HG03039 (cell line): ENCODE data around the gene UGDH.
"Not testable (repeated sequence)": the region's sequence is repeated elsewhere in the genome, so short reads cannot be mapped to it uniquely, and the experiment has no call there.

Experiments used
- ATAC-seq: cut with Tn5 transposase; IDR thresholded peaks from one replicate; pipeline ENCODE4 v1.9.1; 2021; ENCODE audit warnings: mild to moderate bottlenecking, moderate library complexity; ENCODE audit not compliant: unreplicated experiment

UGDH gene

GRCh38 chr4:39530682-39531081 is 3.4 kb upstream of the UGDH start:
- no peak for ATAC-seq

DNA sequence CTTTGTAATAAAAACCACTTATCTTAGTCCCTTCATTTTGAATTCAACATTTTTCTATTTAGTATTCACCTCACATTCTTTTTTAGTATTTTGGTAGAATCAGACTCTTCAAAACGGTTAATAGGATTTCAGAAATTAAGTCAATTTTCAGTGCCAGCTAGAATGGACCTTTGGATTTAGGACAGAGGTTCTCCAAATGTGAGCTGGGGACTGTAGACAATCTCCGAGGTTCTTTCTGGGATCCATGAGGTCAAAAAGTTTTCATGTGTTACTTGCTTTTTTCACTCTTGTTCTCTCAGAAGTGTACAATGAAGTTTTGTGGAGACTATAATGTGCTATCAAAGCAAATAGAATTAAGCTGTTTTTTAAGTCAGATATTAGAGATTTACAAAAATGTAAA is 2.3 kb upstream of the UGDH start:
- ATAC-seq: no peak

GRCh38 chr4:39528061-39528465 is 824 bp upstream of the UGDH start:
- no peak for ATAC-seq

GRCh38 chr4:39526765-39527295 is 409 bp downstream of the UGDH start:
- ATAC-seq: no peak

DNA sequence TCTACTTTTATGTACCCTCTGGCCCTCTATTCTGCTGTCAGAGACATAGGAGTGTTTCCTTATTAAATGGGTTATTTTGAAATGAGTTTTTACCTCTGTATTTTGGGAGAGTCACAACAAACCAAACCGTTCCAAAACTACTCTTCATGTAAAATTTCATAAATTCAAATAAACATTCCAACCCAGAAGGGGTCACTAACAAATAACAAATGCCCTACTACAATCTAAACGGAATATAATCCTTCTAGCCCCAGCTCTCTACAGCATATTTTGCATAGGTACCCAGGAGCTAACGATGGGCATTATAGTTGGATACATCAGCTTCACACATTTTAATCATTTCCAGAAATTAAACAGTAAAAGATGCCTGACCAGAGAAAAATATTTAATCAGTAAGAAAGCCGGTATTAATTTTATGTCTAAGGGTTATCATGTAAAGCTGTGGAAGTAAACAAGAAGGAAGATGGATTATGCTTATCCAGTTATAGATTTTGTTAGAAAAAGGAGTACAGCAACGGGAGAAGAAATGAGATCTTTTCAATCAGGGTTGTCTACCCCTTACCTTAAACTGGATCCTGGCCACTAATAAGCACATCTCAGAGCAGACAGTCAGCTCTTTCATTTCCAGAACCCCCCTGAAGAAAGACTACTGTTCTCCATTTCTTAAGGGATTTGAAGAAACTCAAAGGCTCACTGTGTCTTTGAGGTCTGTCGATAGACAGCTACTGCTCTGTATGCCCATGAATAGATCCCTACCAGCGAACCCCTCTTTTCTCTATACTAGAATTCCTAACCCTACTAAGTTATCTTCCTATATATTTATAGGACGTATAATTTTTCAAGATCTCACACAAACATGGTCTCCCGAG is 1.2 kb downstream of the UGDH start:
- ATAC-seq: no peak

- ATAC-seq: no peak
Measured at GRCh38 chr4:39524161-39524957, 2.9 kb downstream of the UGDH start.

GRCh38 chr4:39522068-39522467 is 5.2 kb downstream of the UGDH start:
- no peak for ATAC-seq

DNA sequence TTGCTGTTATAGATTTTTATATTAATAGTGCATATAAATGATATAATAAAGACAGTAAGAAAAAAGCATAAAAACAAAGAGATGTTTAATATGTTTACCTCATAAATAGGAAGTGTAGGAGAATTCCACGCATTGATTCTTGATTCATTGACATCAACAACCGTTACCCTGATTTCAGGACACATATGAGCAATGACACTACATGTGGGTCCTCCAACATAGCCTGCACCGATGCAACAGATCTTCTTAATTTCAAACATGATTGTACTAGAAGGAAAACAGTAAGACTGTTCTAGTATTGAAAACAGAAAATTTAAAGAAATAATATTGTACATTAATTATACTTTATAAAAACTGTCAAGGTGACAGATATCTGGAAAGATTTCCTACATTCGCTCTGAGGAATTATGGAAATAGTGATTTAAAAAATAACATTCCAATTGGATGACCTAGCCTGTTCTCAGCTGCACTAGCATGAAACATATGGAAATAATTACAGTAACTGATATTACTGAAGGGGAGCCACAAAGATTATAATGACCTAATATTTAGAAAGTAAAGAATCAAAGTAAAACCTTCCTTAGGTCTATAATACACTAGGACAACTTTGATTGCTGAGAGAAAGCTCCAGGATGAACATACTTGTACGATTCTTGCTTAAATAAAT is 5.9 kb downstream of the UGDH start:
- no peak for ATAC-seq

DNA sequence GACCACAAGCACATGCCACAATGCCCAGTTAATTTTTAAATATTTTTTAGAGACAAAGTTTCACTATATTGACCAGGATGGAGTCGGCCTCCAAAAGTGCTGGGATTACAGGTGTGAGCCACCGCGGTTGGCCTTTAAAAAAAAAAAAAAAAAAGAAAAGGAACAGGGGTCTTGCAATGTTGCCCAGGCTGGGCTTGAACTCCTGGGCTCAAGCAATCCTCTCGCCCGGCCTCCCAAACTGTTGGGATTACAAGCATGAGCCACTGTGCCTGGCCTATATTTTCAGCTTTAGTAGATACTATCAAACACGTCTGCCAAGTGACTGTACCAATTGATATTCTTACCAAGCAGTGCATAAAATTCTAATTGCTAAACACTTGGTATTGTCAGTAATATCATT is 8.8 kb downstream of the UGDH start:
- ATAC-seq: no peak

GRCh38 chr4:39516407-39516966 is 10.8 kb downstream of the UGDH start:
- no peak for ATAC-seq

DNA sequence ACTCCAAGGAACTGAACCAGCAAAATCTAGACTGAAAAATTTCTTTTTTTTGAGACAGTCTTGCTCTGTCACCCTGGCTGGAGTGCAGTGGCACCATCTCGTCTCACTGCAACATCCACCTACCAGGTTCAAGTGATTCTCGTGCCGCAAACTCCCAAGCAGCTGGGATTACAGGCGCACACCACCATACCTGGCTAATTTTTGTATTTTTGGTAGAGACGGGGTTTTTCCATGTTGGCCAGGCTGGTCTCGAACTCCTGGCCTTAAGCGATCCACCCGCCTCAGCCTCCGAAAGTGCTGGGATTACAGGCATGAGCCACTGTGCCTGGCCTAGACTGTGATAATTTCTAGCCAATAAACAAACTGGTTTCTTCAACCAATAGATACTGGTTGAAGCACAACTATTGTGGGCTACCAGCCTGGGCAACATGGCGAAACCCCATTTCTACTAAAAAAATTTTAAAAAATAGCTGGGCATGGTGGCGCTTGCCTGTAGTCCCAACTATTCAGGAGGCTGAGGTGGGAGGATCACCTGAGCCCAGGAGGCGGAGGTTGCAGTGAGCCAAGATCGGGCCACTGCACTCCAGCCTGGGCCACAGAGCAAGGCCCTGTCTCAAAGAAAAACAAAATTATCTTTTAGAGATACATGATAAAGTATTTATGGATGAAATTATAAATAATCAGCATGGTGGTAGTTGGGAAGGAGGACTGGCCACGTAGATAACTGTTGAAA is 11.4 kb downstream of the UGDH start:
- not testable (repeated sequence) for ATAC-seq

GRCh38 chr4:39514888-39515401 is 12.3 kb downstream of the UGDH start:
- ATAC-seq: no peak

- ATAC-seq: not testable (repeated sequence)
Measured at GRCh38 chr4:39514266-39514665, 13.0 kb downstream of the UGDH start.

- ATAC-seq: no peak
Measured at GRCh38 chr4:39510348-39510929, 16.8 kb downstream of the UGDH start.

GRCh38 chr4:39505581-39505980 is 21.7 kb downstream of the UGDH start:
- ATAC-seq: no peak

DNA sequence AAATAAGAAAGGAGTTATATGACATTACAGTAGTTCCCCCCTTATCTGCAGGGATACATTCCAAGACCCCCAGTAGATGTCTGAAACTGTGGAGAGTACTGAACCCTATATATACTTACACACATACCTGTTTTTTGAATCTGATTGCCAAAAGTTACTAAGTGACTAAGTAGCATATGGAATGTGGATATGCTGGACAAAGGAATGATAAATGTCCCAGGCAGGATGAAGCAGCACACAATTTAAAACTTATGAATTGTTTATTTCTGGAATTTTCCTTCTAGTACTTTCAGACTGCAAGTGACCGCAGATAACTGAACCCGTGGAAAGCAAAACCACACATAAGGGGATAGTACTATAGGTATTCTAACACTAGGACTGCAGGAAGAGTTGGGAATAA is 22.7 kb downstream of the UGDH start:
- no peak for ATAC-seq

DNA sequence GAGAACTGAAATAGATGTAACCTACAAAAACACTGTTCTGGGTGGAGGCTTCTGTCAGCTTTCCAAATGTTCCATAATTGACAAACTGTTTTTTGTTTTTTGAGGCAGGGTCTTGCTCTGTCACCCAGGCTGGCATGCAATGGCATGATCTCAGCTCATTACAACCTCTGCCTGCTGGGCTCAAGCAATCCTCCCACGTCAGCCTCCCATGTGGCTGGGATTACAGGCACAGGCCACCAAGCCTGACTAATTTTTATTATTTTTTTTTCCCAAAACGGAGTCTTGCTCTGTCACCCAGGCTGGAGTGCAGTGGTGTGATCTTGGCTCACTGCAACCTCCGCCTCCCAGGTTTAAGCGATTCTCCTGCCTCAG is 24.6 kb downstream of the UGDH start:
- ATAC-seq: not testable (repeated sequence)

DNA sequence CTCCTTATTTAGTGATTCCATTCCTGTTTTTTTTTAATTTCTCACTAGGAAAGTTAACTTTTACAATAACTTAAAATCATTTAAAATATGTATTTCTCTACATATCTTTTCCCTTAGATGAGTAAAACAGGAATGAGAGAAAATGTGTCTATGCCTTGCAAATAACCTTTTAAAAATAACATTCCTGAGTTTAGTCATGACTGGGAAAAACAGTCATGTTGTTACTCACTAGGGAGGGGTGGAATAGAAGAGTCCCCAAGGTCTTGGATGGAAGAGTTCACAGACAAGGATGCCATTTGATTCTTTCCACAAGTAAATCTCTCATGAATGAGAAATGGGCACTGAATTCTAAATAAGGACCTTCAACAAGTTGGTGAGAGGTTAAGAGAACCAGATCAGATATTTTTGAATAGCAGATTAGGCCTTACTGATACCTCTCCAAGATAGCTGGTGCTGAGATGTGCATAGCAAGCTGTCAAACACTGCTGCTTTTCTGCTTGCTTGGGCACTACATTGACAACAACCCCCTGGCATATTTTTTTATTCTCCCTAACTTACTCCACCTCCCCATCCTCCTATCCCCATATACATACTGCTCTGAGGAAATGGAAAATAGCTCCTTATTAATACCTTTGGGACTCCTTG is 25.1 kb downstream of the UGDH start:
- no peak for ATAC-seq

DNA sequence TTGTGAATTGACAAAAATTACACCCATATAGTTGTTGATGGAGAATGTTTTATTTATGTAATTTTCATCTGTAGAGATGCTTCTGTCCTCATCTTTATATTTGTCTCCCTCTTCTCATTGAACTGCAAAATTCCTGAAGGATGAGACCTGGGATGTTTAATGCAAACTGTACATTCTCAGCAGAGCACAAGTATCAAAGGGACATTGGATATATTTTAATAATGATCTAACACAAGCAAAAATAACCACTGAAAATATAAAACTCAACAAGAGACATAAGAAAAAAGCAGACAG is 28.6 kb downstream of the UGDH start:
- no peak for ATAC-seq
